Type B pancreatic cell (in vitro differentiated cells): Measurements from ENCODE around the gene CHFR. TPM values are rescaled to one million over a fixed set of nuclear protein-coding genes. Genes with fewer than 3 reads are reported as not detected.

ENCODE experiments used
- DNase-seq: peaks from one replicate; pipeline ENCODE4 v3.0.0; 2021; ENCODE audit warnings: mixed read lengths; ENCODE audit not compliant: unreplicated experiment; ENCODE audit errors: extremely low spot score
- H3K27ac Mint-ChIP-seq: 2 replicates; pipeline ENCODE4 v1.8.0; 2021; ENCODE audit warnings: mild to moderate bottlenecking, mixed read lengths
- H3K27me3 Mint-ChIP-seq: 2 replicates; pipeline ENCODE4 v1.8.0; 2021; ENCODE audit warnings: mixed read lengths
- H3K36me3 Mint-ChIP-seq: 2 replicates; pipeline ENCODE4 v1.8.0; 2021; ENCODE audit warnings: mixed read lengths
- H3K4me1 Mint-ChIP-seq: one replicate; pipeline ENCODE4 v1.8.0; 2021; ENCODE audit warnings: mixed read lengths; ENCODE audit not compliant: unreplicated experiment
- H3K4me3 Mint-ChIP-seq: 2 replicates; pipeline ENCODE4 v1.8.0; 2021; ENCODE audit warnings: mild to moderate bottlenecking, mixed read lengths
- H3K9me3 Mint-ChIP-seq: 2 replicates; pipeline ENCODE4 v1.8.0; 2021; ENCODE audit warnings: mixed read lengths
- CTCF ChIP-seq: fragments of 200-600 bp; sonication (generic); conservative IDR thresholded peaks from 2 replicates; pipeline ENCODE4 v1.5.0; 2021; ENCODE audit warnings: antibody characterized with exemption, mild to moderate bottlenecking
- total RNA-seq: library from RNA; stranded (reverse); gene quantifications from 2 replicates; pipeline ENCODE4 v1.2.1, GENCODE V29; 2021; ENCODE audit warnings: low replicate concordance

The CHFR gene
- total RNA-seq, 1 donor from 2014 or later = 37.1 TPM

- Mint-ChIP-seq H3K4me1 (no peaks in the 10 kb centered on the region), H3K27me3 (no peaks in the 10 kb centered on the region), H3K4me3 (no peak overlapping the region), H3K27ac (no peak overlapping the region), H3K9me3 (no peaks in the 10 kb centered on the region), H3K36me3 (peaks cover 30% of the 10 kb centered on the region)
- no peak for TF ChIP-seq CTCF
- DNase-seq = no peak
Observed at GRCh38 chr12:132786192-132786591, 101.2 kb downstream of the CHFR start.

GRCh38 chr12:132784580-132784979 lies 102.8 kb downstream of the CHFR start:
- no peak overlapping the region for H3K4me3 Mint-ChIP-seq
- H3K4me1 Mint-ChIP-seq = no peaks in the 10 kb centered on the region
- no peak for DNase-seq
- no peaks in the 10 kb centered on the region for H3K27me3 Mint-ChIP-seq
- H3K9me3 Mint-ChIP-seq = no peaks in the 10 kb centered on the region
- no peak for TF ChIP-seq CTCF
- H3K27ac Mint-ChIP-seq = peak overlapping the region; percentile 9
- H3K36me3 Mint-ChIP-seq = peaks cover 35% of the 10 kb centered on the region

GRCh38 chr12:132783917-132784531 lies 103.4 kb downstream of the CHFR start:
- no peaks in the 10 kb centered on the region for H3K9me3 Mint-ChIP-seq
- H3K27ac Mint-ChIP-seq = peak overlapping the region; percentile 9
- no peaks in the 10 kb centered on the region for H3K27me3 Mint-ChIP-seq
- no peaks in the 10 kb centered on the region for H3K4me1 Mint-ChIP-seq
- H3K36me3 Mint-ChIP-seq = peaks cover 32% of the 10 kb centered on the region
- no peak for TF ChIP-seq CTCF
- H3K4me3 Mint-ChIP-seq = no peak overlapping the region
- DNase-seq = no peak

Other genes with a start within 250 kb of the CHFR start
- 67.3 and 113 TPM in 2 replicates for gene POLE, start 200.3 kb downstream of the CHFR start, total RNA-seq
- 23.6 and 38.5 TPM in 2 replicates for gene PXMP2, start 200.0 kb downstream of the CHFR start, total RNA-seq
- 40.0 and 41.0 TPM in 2 replicates for gene PGAM5, start 176.8 kb downstream of the CHFR start, total RNA-seq
- gene ANKLE2, start 125.8 kb downstream of the CHFR start, total RNA-seq = 65.1 and 75.9 TPM in 2 replicates
- 62.0 and 81.5 TPM in 2 replicates for gene GOLGA3, start 58.7 kb downstream of the CHFR start, total RNA-seq
- gene ZNF605, start 68.7 kb upstream of the CHFR start, total RNA-seq = 18.3 and 20.6 TPM in 2 replicates
- 12.3 and 12.5 TPM in 2 replicates for gene ZNF26, start 98.8 kb upstream of the CHFR start, total RNA-seq
- gene ZNF84, start 149.9 kb upstream of the CHFR start, total RNA-seq = 51.3 and 68.5 TPM in 2 replicates
- 20.0 and 20.7 TPM in 2 replicates for gene ZNF140, start 193.3 kb upstream of the CHFR start, total RNA-seq
- 2.0 and 4.2 TPM in 2 replicates for gene ZNF891, start 242.7 kb upstream of the CHFR start, total RNA-seq
- 11.9 and 19.4 TPM in 2 replicates for gene ZNF10, start 243.0 kb upstream of the CHFR start, total RNA-seq